HCEC 1CT (cell line): ENCODE data around the gene PCDHB13.
"Not testable (repeated sequence)": the region's sequence is repeated elsewhere in the genome, so short reads cannot be mapped to it uniquely, and the experiment has no call there.

ENCODE experiments used
- DNase-seq: peaks from one replicate; pipeline ENCODE4 v3.0.0-alpha.2; 2017

PCDHB13 gene

DNA sequence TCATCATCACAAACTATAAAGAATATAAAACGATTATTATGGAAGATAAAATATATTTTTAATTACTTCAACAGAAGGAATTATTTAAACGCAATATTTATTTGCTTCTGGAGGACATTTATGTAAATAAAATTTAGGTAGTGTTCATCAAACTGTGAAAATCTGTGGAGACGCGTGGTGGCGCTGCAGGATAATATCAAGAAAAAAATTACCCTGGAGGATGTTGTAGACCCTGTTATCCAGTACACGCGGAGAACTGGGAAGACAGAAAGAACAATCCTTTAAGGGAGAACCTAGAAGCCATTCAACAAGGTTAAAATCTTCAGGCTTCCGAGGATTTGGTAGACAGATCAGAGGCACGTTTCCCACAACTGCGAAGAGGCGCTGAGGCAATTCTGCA lies 5.2 kb upstream of the PCDHB13 start, which contains the start of gene PCDHB12:
TSS of gene PCDHB12 (plus strand) at position 242 of the 400 bp plus-strand sequence. CDS start 189 bp downstream, outside the sequence.
- no peak for DNase-seq

- not testable (repeated sequence) for DNase-seq
These were observed 3.4 kb upstream of the PCDHB13 start for GRCh38 chr5:141210281-141210680.

- not testable (repeated sequence) for DNase-seq
These were observed 2.9 kb upstream of the PCDHB13 start for GRCh38 chr5:141210849-141211248.

GRCh38 chr5:141214583-141214982 lies 864 bp downstream of the PCDHB13 start:
- not testable (repeated sequence) for DNase-seq

DNA sequence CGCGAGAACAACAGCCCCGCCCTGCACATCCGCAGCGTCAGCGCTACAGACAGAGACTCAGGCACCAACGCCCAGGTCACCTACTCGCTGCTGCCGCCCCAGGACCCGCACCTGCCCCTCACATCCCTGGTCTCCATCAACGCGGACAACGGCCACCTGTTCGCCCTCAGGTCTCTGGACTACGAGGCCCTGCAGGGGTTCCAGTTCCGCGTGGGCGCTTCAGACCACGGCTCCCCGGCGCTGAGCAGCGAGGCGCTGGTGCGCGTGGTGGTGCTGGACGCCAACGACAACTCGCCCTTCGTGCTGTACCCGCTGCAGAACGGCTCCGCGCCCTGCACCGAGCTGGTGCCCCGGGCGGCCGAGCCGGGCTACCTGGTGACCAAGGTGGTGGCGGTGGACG lies 1.8 kb downstream of the PCDHB13 start:
- DNase-seq = not testable (repeated sequence)

DNA sequence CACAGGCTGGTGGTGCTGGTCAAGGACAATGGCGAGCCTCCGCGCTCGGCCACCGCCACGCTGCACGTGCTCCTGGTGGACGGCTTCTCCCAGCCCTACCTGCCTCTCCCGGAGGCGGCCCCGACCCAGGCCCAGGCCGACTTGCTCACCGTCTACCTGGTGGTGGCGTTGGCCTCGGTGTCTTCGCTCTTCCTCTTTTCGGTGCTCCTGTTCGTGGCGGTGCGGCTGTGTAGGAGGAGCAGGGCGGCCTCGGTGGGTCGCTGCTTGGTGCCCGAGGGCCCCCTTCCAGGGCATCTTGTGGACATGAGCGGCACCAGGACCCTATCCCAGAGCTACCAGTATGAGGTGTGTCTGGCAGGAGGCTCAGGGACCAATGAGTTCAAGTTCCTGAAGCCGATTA lies 2.3 kb downstream of the PCDHB13 start:
- not testable (repeated sequence) for DNase-seq

DNA sequence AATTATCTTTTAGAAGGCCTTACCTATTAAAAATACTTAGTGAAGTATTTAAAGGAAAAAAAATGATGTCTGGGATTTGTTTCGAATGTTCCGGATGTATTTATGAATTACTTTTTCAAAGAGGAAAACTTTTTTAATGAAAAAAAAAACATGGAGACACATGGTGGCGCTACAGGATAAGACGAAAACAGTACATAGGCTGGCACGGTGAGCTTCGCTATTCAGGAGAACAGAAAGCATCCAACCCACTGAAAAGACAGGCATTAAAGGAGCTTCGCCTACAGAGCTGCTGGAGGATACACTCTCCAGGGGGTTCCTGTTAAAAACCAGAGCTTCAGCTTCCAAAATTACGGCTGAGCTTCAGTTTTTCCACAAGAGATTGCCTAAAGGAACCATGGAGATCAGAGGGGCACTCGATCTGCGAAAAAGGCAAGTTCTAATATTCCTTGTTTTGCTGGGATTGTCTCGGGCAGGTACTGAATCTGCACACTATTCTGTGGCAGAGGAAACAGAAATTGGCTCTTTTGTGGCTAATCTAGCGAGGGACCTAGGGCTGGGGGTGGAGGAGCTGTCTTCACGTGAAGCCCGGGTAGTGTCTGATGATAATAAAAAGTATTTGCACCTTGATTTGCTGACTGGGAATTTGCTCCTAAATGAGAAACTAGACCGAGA lies 9.5 kb downstream of the PCDHB13 start, which contains the start of gene PCDHB14:
TSS of gene PCDHB14 (plus strand) at position 232 of the 672 bp plus-strand sequence. CDS start at position 395, 163 bp downstream.
- peak; percentile 21 for DNase-seq

DNA sequence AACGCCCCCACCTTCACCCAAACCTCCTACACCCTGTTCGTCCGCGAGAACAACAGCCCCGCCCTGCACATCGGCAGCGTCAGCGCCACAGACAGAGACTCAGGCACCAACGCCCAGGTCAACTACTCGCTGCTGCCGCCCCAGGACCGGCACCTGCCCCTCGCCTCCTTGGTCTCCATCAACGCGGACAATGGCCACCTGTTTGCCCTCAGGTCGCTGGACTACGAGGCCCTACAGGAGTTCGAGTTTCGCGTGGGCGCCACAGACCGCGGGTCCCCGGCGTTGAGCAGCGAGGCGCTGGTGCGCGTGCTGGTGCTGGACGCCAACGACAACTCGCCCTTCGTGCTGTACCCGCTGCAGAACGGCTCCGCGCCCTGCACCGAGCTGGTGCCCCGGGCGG lies 11.1 kb downstream of the PCDHB13 start:
- DNase-seq = not testable (repeated sequence)

DNA sequence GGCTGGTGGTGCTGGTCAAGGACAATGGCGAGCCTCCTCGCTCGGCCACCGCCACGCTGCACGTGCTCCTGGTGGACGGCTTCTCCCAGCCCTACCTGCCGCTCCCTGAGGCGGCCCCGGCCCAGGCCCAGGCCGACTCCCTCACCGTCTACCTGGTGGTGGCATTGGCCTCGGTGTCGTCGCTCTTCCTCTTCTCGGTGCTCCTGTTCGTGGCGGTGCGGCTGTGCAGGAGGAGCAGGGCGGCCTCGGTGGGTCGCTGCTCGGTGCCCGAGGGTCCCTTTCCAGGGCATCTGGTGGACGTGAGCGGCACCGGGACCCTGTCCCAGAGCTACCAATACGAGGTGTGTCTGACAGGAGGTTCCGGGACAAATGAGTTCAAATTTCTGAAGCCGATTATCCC lies 11.7 kb downstream of the PCDHB13 start:
- not testable (repeated sequence) for DNase-seq

DNA sequence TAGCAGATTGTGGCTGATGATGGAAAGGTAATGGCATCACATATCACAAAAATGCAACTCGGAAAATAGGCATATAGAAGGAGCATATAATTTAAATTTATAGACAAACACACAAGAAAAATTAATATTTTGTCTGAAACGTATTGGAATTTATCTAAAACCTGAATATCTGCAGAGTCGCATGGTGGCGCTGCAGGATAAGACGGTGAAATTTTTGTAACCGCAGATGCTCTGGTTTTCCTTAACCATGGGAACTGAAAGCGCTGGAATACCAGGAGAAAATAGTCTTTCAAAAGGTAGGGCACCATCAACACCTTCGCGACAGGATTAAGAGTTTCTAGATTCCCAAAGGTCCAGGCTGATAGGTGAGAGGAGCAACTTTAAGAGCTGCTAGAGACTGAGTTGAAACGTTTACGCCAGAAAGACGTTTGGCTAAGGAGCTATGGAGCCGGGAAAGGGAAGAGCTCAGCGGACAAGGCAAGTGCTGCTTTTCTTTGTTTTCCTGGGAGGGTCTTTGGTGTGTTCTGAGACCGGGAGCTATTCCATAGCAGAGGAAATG lies 20.5 kb downstream of the PCDHB13 start:
- DNase-seq = no peak

GRCh38 chr5:141235922-141236321 lies 22.2 kb downstream of the PCDHB13 start:
- not testable (repeated sequence) for DNase-seq

GRCh38 chr5:141236516-141237313 lies 23.0 kb downstream of the PCDHB13 start:
- DNase-seq = no peak

DNA sequence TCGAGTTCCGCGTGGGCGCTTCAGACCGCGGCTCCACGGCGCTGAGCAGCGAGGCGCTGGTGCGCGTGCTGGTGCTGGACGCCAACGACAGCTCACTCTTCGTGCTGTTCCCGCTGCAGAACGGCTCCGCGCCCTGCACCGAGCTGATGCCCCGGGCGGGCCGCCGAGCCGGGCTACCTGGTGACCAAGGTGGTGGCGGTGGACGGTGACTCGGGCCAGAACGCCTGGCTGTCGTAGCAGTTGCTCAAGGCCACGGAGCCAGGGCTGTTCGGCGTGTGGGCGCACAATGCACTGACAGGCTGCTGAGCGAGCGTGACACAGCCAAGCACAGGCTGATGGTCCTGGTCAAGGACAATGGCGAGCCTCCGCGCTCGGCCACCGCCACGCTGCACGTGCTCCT lies 27.8 kb downstream of the PCDHB13 start:
- no peak for DNase-seq

GRCh38 chr5:141245250-141245717 lies 31.6 kb downstream of the PCDHB13 start, which contains the start of gene PCDHB15:
Gene PCDHB15 (plus strand): TSS chr5:141245395. CDS start chr5:141245579, 184 bp downstream.
- DNase-seq = peak; percentile 9

- not testable (repeated sequence) for DNase-seq
These were observed 33.3 kb downstream of the PCDHB13 start for GRCh38 chr5:141246971-141247370.

GRCh38 chr5:141247434-141247833 lies 33.7 kb downstream of the PCDHB13 start:
- not testable (repeated sequence) for DNase-seq

DNA sequence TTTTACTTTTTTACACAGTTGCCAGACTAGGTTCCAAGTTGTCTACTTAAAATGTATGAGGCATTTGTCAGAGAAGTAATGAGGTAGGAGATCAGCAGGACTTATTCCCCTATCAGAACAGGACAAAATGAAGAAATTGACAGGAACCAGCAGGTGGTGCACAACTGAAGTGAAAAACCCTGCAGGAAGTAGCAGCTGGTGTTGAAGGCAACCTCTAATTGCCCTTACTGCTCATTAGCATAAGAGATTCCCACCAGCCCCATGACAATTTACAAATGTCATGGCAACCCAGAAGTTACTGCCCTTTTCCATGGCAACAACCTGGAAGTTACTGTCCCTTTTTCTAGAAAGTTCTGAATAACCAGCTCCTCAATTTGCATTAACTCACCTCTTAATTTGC lies 36.9 kb downstream of the PCDHB13 start:
- no peak for DNase-seq

DNA sequence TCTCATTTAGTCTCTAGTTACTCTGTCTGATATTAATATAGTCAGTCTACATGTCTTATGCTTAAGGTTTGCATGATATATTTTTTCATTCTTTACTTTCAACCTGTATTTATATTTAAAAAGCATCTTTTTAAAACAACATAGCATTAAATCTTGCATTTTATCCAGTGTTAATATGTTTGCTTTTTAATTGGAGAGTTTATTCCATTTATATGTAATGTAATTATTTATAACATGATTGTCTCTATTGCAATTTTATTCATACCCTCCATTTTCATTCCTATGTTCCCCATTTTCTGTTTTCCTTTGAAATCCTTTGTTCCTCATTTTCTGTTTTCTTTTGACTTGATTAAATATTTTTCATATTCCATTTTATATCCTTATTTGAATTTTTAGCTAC lies 44.7 kb downstream of the PCDHB13 start:
- no peak for DNase-seq

DNA sequence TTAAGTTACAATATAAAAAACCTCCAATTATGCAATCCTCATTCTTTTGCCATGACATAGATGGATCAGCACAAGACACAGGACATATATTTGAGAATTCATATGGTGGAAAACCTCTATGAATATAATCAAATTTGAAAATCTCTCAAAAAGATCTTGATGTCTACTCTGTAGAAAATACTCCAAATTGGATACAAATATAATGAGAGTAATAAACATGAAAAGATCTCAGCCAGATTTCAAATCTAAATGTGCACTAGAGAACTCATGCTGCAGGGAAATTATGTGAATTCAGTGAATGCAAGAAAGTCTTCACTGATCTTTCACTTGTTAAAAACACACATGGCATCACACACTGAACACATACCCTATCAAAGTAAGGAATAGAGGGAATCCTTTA lies 45.2 kb downstream of the PCDHB13 start:
- DNase-seq = no peak

GRCh38 chr5:141260458-141261237 lies 46.9 kb downstream of the PCDHB13 start:
- no peak for DNase-seq

DNA sequence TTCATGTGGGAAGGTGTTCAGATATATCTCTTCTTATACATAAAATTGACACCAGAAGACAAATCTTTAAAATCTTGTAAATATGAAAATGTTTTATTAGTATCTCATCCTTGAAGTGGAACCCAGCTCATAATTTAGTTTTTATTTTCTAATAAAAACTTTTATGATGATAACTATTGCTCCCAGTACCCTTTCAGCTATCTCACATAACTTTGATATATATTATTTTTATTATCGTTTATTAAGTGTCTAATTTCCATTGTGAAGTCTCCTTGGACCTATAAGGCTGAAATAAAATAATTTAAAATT lies 47.5 kb downstream of the PCDHB13 start:
- DNase-seq = no peak
